ENCODE measurements around the gene STAG1. TPM values are rescaled to one million over a fixed set of nuclear protein-coding genes. Genes with fewer than 3 reads are reported as not detected.

Gene STAG1
- total and polyA plus RNA-seq, 9 of the 15 experiments (the other 6 are each of a cell fraction or from before 2014, with no cell fraction given) = 2.7 to 17.7 (median 8.8) TPM

- ATAC-seq (no peak), DNase-seq (ENCODE audit: extremely low read depth in 1 of 4, low spot score in 3 of 4) (no peak), FAIRE-seq (no peak)
- intact Hi-C loops (cut with micrococcal nuclease) (no loop called here), in situ Hi-C loops (cut with MboI) (no loop called here)
- no peak overlapping the region for H3K27ac ChIP-seq (ENCODE audit: extremely low read depth, low read depth, low read length)
- H3K36me3 ChIP-seq (ENCODE audit: control insufficient read depth, insufficient read depth, low read length) = no peaks in the 10 kb centered on the region
- H3K4me2 ChIP-seq (ENCODE audit: insufficient read depth, low read length) = no peak overlapping the region
- H3K9me3 ChIP-seq (replicated peaks; ENCODE audit: control insufficient read depth, insufficient read depth, low read depth, low read length) = no peaks in the 10 kb centered on the region
- no peak overlapping the region for H2AFZ ChIP-seq (ENCODE audit: low read depth, low read length)
- POLR2A ChIA-PET = interaction anchor here (1.0 kb wide), 1 partner anchor 8 kb away, joined by 3 read pairs; no protein-coding TSS in a partner anchor
- no peaks in the 10 kb centered on the region for H3K9me1 ChIP-seq (ENCODE audit: control insufficient read depth, insufficient read depth, low read length)
- no peak overlapping the region for H3K4me3 ChIP-seq
- H3K4me1 ChIP-seq (replicated peaks in 1 of 2; ENCODE audit: control insufficient read depth in 2 of 2, insufficient read depth in 2 of 2, low read length in 2 of 2) = no peaks in the 10 kb centered on the region
- H3K79me2 ChIP-seq (ENCODE audit: control insufficient read depth, insufficient read depth, low read length) = no peaks in the 10 kb centered on the region
- no peaks in the 10 kb centered on the region for H3K27me3 ChIP-seq (ENCODE audit: control insufficient read depth in 2 of 2, insufficient read depth in 2 of 2, low read length in 2 of 2)
- no TSS peak for BruUV-seq (replicated peaks)
- TF ChIP-seq ZNF3 (CRISPR knock-in tag; IDR thresholded peaks at IDR 0.05) (no peak), RBM15 (IDR thresholded peaks at IDR 0.05; ENCODE audit: insufficient read depth, low read length) (no peak), HSF4 (CRISPR knock-in tag; IDR thresholded peaks at IDR 0.05; ENCODE audit: borderline replicate concordance) (no peak)
- H4K20me1 ChIP-seq (replicated peaks; ENCODE audit: control insufficient read depth, insufficient read depth, low read length) = no peaks in the 10 kb centered on the region
- CTCF ChIA-PET (ENCODE audit: low intra/inter-chr PET ratio) = no interaction called here
- H3K9ac ChIP-seq (ENCODE audit: insufficient read depth in 1 of 2, low read depth in 2 of 2, low read length in 2 of 2) = no peak overlapping the region
These were observed 165.6 kb downstream of the STAG1 start for GRCh38 chr3:136586580-136586979.

- in situ Hi-C loops (cut with MboI) (no loop called here), intact Hi-C loops (cut with micrococcal nuclease) (no loop called here)
- Histone ChIP-seq H3K36me3 (ENCODE audit: control insufficient read depth, insufficient read depth, low read length) (no peaks in the 10 kb centered on the region), H3K27ac (ENCODE audit: extremely low read depth, low read depth, low read length) (no peak overlapping the region), H3K4me2 (ENCODE audit: insufficient read depth, low read length) (no peak overlapping the region), H3K79me2 (ENCODE audit: control insufficient read depth, insufficient read depth, low read length) (no peaks in the 10 kb centered on the region), H3K4me3 (no peak overlapping the region), H2AFZ (ENCODE audit: low read depth, low read length) (no peak overlapping the region), H3K4me1 (replicated peaks in 1 of 2; ENCODE audit: control insufficient read depth in 2 of 2, insufficient read depth in 2 of 2, low read length in 2 of 2) (no peaks in the 10 kb centered on the region), H4K20me1 (replicated peaks; ENCODE audit: control insufficient read depth, insufficient read depth, low read length) (no peaks in the 10 kb centered on the region), H3K9me3 (replicated peaks; ENCODE audit: control insufficient read depth, insufficient read depth, low read depth, low read length) (no peaks in the 10 kb centered on the region), H3K27me3 (ENCODE audit: control insufficient read depth in 2 of 2, insufficient read depth in 2 of 2, low read length in 2 of 2) (no peaks in the 10 kb centered on the region), H3K9ac (ENCODE audit: insufficient read depth in 1 of 2, low read depth in 2 of 2, low read length in 2 of 2) (no peak overlapping the region), H3K9me1 (ENCODE audit: control insufficient read depth, insufficient read depth, low read length) (no peaks in the 10 kb centered on the region)
- no peak for DNase-seq (ENCODE audit: extremely low read depth in 1 of 4, low spot score in 3 of 4)
- BruUV-seq (replicated peaks) = no TSS peak
- POLR2A ChIA-PET = interaction anchor here (1.7 kb wide), 1 partner anchor 10 kb away, joined by 7 read pairs; no protein-coding TSS in a partner anchor
- no peak for FAIRE-seq
- CTCF ChIA-PET (ENCODE audit: low intra/inter-chr PET ratio) = no interaction called here
- ATAC-seq = no peak
- no peak for TF ChIP-seq ZNF282 (CRISPR knock-in tag; IDR thresholded peaks at IDR 0.05)
- TF ChIP-seq TFE3 (CRISPR knock-in tag; IDR thresholded peaks at IDR 0.05) = no peak
- TF ChIP-seq AFF1 (IDR thresholded peaks at IDR 0.05; ENCODE audit: low read depth in 1 of 2, partially characterized antibody in 2 of 2) = no peak
- TF ChIP-seq MLX (CRISPR knock-in tag; conservative IDR thresholded peaks at IDR 0.05) = no peak
- TF ChIP-seq TGIF2 (CRISPR knock-in tag; IDR thresholded peaks at IDR 0.05) = no peak
These were observed 167.4 kb downstream of the STAG1 start for GRCh38 chr3:136584728-136585127.

Measured in K562 (cell line).